HG02973 (cell line): ENCODE data around the gene DPPA5.
"Not testable (repeated sequence)": the region's sequence is repeated elsewhere in the genome, so short reads cannot be mapped to it uniquely, and the experiment has no call there.

ENCODE experiments used
- ATAC-seq: cut with Tn5 transposase; IDR thresholded peaks from one replicate; pipeline ENCODE4 v1.9.1; 2021; ENCODE audit warnings: moderate library complexity; ENCODE audit not compliant: unreplicated experiment

The DPPA5 gene

GRCh38 chr6:73364549-73364948 lies 10.5 kb upstream of the DPPA5 start:
- no peak for ATAC-seq

GRCh38 chr6:73364121-73364520 lies 10.0 kb upstream of the DPPA5 start:
- ATAC-seq, result no peak

- ATAC-seq, result no peak
These were observed 9.4 kb upstream of the DPPA5 start for GRCh38 chr6:73363537-73363875.

- ATAC-seq, result no peak
These were observed 8.9 kb upstream of the DPPA5 start for GRCh38 chr6:73362869-73363536.

GRCh38 chr6:73362358-73362757 lies 8.3 kb upstream of the DPPA5 start, which contains the start of gene KHDC3L:
TSS of gene KHDC3L (plus strand) at chr6:73362658. CDS start at chr6:73362730, 72 bp downstream.
- ATAC-seq, result no peak

GRCh38 chr6:73349311-73349710 lies 4.8 kb downstream of the DPPA5 start:
- no peak for ATAC-seq

GRCh38 chr6:73348550-73349204 lies 5.4 kb downstream of the DPPA5 start:
- ATAC-seq, result no peak

- no peak for ATAC-seq
These were observed 10.9 kb downstream of the DPPA5 start for GRCh38 chr6:73343164-73343563.

- ATAC-seq, result no peak
These were observed 11.9 kb downstream of the DPPA5 start for GRCh38 chr6:73342174-73342573.

- ATAC-seq, result no peak
These were observed 12.7 kb downstream of the DPPA5 start for GRCh38 chr6:73341335-73341734.

- ATAC-seq, result no peak
These were observed 14.0 kb downstream of the DPPA5 start for GRCh38 chr6:73340048-73340447.

GRCh38 chr6:73339340-73339739 lies 14.7 kb downstream of the DPPA5 start:
- no peak for ATAC-seq

- peak; percentile 58 for ATAC-seq
These were observed 24.9 kb downstream of the DPPA5 start for GRCh38 chr6:73329201-73329600.

GRCh38 chr6:73328790-73329189 lies 25.3 kb downstream of the DPPA5 start:
- no peak for ATAC-seq

GRCh38 chr6:73325656-73326055 lies 28.4 kb downstream of the DPPA5 start:
- ATAC-seq, result no peak

- ATAC-seq, result no peak
These were observed 30.8 kb downstream of the DPPA5 start for GRCh38 chr6:73323323-73323722.

- no peak for ATAC-seq
These were observed 39.2 kb downstream of the DPPA5 start for GRCh38 chr6:73314577-73315492.

GRCh38 chr6:73310503-73310845 lies 43.6 kb downstream of the DPPA5 start:
- ATAC-seq, result not testable (repeated sequence)

GRCh38 chr6:73309785-73310502 lies 44.1 kb downstream of the DPPA5 start:
- ATAC-seq, result peak; percentile 98

GRCh38 chr6:73309535-73309784 lies 44.6 kb downstream of the DPPA5 start:
- ATAC-seq, result no peak

GRCh38 chr6:73308712-73309534 lies 45.2 kb downstream of the DPPA5 start:
- peak; percentile 2 for ATAC-seq
